H9 (cell line): ENCODE results near the gene EML1. TPM values are rescaled to one million over a fixed set of nuclear protein-coding genes. Genes with fewer than 3 reads are reported as not detected.

Experiments
- DNase-seq: peaks from one replicate; pipeline ENCODE4 v3.0.0-alpha.2; 2017
- H2AFZ ChIP-seq: one replicate; pipeline ENCODE4 v1.6.1; 2013; ENCODE audit warnings: mild to moderate bottlenecking, low read length, control low read depth, moderate library complexity
- H2AK5ac ChIP-seq: 2 replicates; pipeline ENCODE4 v1.6.1; 2013; ENCODE audit warnings: low read length, control low read depth, mixed read lengths; ENCODE audit not compliant: insufficient read length
- H2BK120ac ChIP-seq: one replicate; pipeline ENCODE4 v1.6.1; 2013; ENCODE audit warnings: low read depth, mild to moderate bottlenecking, low read length, control low read depth, inconsistent platforms; ENCODE audit not compliant: poor library complexity, severe bottlenecking
- H2BK12ac ChIP-seq: 2 replicates; pipeline ENCODE4 v1.6.1; 2013; ENCODE audit warnings: low read length, control low read depth, mixed read lengths, low read depth; ENCODE audit not compliant: insufficient read length
- H2BK15ac ChIP-seq: 2 replicates; pipeline ENCODE4 v1.6.1; 2013; ENCODE audit warnings: low read depth, low read length, control low read depth
- H2BK20ac ChIP-seq: one replicate; pipeline ENCODE4 v1.6.1; 2013; ENCODE audit warnings: low read depth, mild to moderate bottlenecking, low read length, control low read depth, inconsistent platforms; ENCODE audit not compliant: poor library complexity, severe bottlenecking
- H2BK5ac ChIP-seq: 2 replicates; pipeline ENCODE4 v1.6.1; 2013; ENCODE audit warnings: low read length, control low read depth, mixed read lengths; ENCODE audit not compliant: insufficient read length
- H3K14ac ChIP-seq: 2 replicates; pipeline ENCODE4 v1.6.1; 2013; ENCODE audit warnings: low read length, control low read depth; ENCODE audit not compliant: insufficient read depth
- H3K18ac ChIP-seq: 2 replicates; pipeline ENCODE4 v1.6.1; 2013; ENCODE audit warnings: low read depth, mild to moderate bottlenecking, mixed read lengths, low read length, control low read depth; ENCODE audit not compliant: insufficient read length
- H3K23ac ChIP-seq: 2 replicates; pipeline ENCODE4 v1.6.1; 2013; ENCODE audit warnings: low read length, control low read depth, mixed read lengths, low read depth; ENCODE audit not compliant: insufficient read length
- H3K23me2 ChIP-seq: 2 replicates; pipeline ENCODE4 v1.6.1; 2013; ENCODE audit warnings: low read depth, mild to moderate bottlenecking, mixed read lengths, low read length, control low read depth; ENCODE audit not compliant: insufficient read length, poor library complexity, severe bottlenecking
- H3K27ac ChIP-seq: 2 replicates; pipeline ENCODE4 v1.5.1; 2013; ENCODE audit warnings: low read length, control low read depth, mixed read lengths, low read depth; ENCODE audit not compliant: insufficient read length
- H3K27me3 ChIP-seq: 2 replicates; pipeline ENCODE4 v1.6.1; 2013; ENCODE audit warnings: low read length, control low read depth, inconsistent platforms; ENCODE audit not compliant: insufficient read depth
- H3K4ac ChIP-seq: 2 replicates; pipeline ENCODE4 v1.6.1; 2013; ENCODE audit warnings: low read depth, mild to moderate bottlenecking, control low read depth, inconsistent platforms, low read length, moderate library complexity
- H3K4me1 ChIP-seq: 2 replicates; pipeline ENCODE4 v1.6.1; 2013; ENCODE audit warnings: low read length, control low read depth, inconsistent platforms; ENCODE audit not compliant: insufficient read depth
- H3K4me2 ChIP-seq: 2 replicates; pipeline ENCODE4 v1.6.1; 2013; ENCODE audit warnings: low read length, control low read depth, mixed read lengths; ENCODE audit not compliant: insufficient read length, insufficient read depth
- H3K56ac ChIP-seq: 2 replicates; pipeline ENCODE4 v1.6.1; 2013; ENCODE audit warnings: low read depth, mild to moderate bottlenecking, mixed read lengths, low read length, control low read depth; ENCODE audit not compliant: insufficient read length
- H3K79me1 ChIP-seq: 2 replicates; pipeline ENCODE4 v1.6.1; 2013; ENCODE audit warnings: low read depth, mild to moderate bottlenecking, moderate library complexity, low read length, control low read depth, inconsistent platforms; ENCODE audit not compliant: insufficient read depth, poor library complexity, severe bottlenecking
- H3K79me2 ChIP-seq: 2 replicates; pipeline ENCODE4 v1.6.1; 2013; ENCODE audit warnings: low read length, control low read depth, inconsistent platforms; ENCODE audit not compliant: insufficient read depth
- H3K9ac ChIP-seq: 2 replicates; pipeline ENCODE4 v1.6.1; 2013; ENCODE audit warnings: low read length, control low read depth, mixed read lengths; ENCODE audit not compliant: insufficient read length; ENCODE audit errors: extremely low read depth
- H3K9me3 ChIP-seq: one replicate; pipeline ENCODE4 v1.6.1; 2013; ENCODE audit warnings: low read depth, low read length, inconsistent platforms; ENCODE audit not compliant: control insufficient read depth
- H3T11ph ChIP-seq: one replicate; pipeline ENCODE4 v1.6.1; 2013; ENCODE audit warnings: mild to moderate bottlenecking, low read length, control low read depth, inconsistent platforms
- H4K20me1 ChIP-seq: one replicate; pipeline ENCODE4 v1.6.1; 2013; ENCODE audit not compliant: control insufficient read depth, insufficient read length, insufficient read depth
- H4K5ac ChIP-seq: 2 replicates; pipeline ENCODE4 v1.6.1; 2013; ENCODE audit warnings: low read depth, mild to moderate bottlenecking, mixed read lengths, low read length, control low read depth; ENCODE audit not compliant: insufficient read length
- H4K8ac ChIP-seq: replicated peaks from 2 replicates; pipeline ENCODE4 v1.6.1; 2013; ENCODE audit warnings: low read length, control low read depth, mixed read lengths, low read depth; ENCODE audit not compliant: insufficient read length
- H4K91ac ChIP-seq: 2 replicates; pipeline ENCODE4 v1.6.1; 2013; ENCODE audit warnings: low read depth, mild to moderate bottlenecking, moderate library complexity, mixed read lengths, low read length, control low read depth; ENCODE audit not compliant: insufficient read length
- H3K27ac Mint-ChIP-seq, 3 experiments: 2 replicates in 2 of 3; 3 replicates in 1 of 3; pipeline ENCODE4 v1.8.0; 2020 to 2021; ENCODE audit warnings: mixed read lengths in 3 of 3, mild to moderate bottlenecking in 1 of 3, moderate library complexity in 1 of 3
- H3K27me3 Mint-ChIP-seq: 2 replicates; pipeline ENCODE4 v1.8.0; 2021; ENCODE audit warnings: low read depth, mild to moderate bottlenecking, moderate library complexity, mixed read lengths
- H3K36me3 Mint-ChIP-seq, 3 experiments: 2 replicates in 2 of 3; 3 replicates in 1 of 3; pipeline ENCODE4 v1.8.0; 2020 to 2021; ENCODE audit warnings: low read depth in 3 of 3, mixed read lengths in 3 of 3; ENCODE audit not compliant: insufficient read depth in 1 of 3
- H3K4me1 Mint-ChIP-seq, 2 experiments: 2 replicates each; pipeline ENCODE4 v1.8.0; 2020; ENCODE audit warnings: mixed read lengths in 2 of 2
- H3K4me3 Mint-ChIP-seq, 2 experiments: 2 replicates in 1 of 2; 3 replicates in 1 of 2; pipeline ENCODE4 v1.8.0; 2020 to 2021; ENCODE audit warnings: mild to moderate bottlenecking in 2 of 2, mixed read lengths in 2 of 2, moderate library complexity in 1 of 2
- H3K9me3 Mint-ChIP-seq, 2 experiments: 2 replicates in 1 of 2; 3 replicates in 1 of 2; pipeline ENCODE4 v1.8.0; 2020; ENCODE audit warnings: mild to moderate bottlenecking in 2 of 2, mixed read lengths in 2 of 2, moderate library complexity in 1 of 2
- WGBS: extraction: QIAGEN DNeasy Blood & Tissue Kit; methylation state at CpG from one replicate; pipeline ENCODE4 v1.1.7; 2013; ENCODE audit warnings: missing lambda C conversion rate, low lambda C conversion rate, mixed read lengths; ENCODE audit not compliant: insufficient read length; ENCODE audit errors: extremely low coverage; 5-methylcytosine and 5-hydroxymethylcytosine counted together
- total RNA-seq: library from RNA; stranded (reverse); gene quantifications from 2 replicates; pipeline ENCODE4 v1.2.1, GENCODE V29; 2021
- TF ChIP-seq, protein P1 (sequence below): fragments of 200-600 bp; sonication (generic); conservative IDR thresholded peaks from 3 replicates; pipeline ENCODE4 v1.8.0; 2021; ENCODE audit warnings: antibody characterized with exemption, mild to moderate bottlenecking

The EML1 gene
- total RNA-seq, 1 experiment from 2014 or later: 16.7 TPM

DNA sequence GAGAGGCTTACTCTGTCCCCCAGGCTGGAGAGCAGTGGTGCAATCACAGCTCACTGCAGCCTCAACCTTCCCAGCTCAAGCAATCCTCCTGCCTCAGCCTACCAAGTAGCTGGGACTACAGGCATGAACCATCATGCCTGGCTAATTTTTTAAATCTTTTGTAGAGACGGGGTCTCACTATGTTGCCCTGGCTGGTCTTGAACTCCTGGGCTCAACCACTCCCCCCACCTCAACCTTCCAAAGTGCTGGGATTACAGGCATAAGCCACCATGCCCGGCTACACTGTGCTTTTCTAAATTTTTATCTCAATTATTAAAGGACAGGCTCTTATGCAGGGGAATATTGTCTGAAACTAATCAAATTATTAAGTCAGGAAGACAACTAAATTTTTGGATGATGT, 44.6 kb downstream of the EML1 start:
- Mint-ChIP-seq H3K9me3 (no peaks in the 10 kb centered on the region), H3K4me3 (no peak overlapping the region), H3K27ac (no peak overlapping the region), H3K27me3 (peaks cover 6% of the 10 kb centered on the region; the same call in 1 of the 2 replicates), H3K4me1 (peaks cover 45 to 53% of the 10 kb centered on the region in 2 experiments), H3K36me3 (no peaks in the 10 kb centered on the region)
- no peaks in the 10 kb centered on the region for H3K79me2 ChIP-seq
- no peak overlapping the region for H2BK12ac ChIP-seq
- TF ChIP-seq, protein P1, sequence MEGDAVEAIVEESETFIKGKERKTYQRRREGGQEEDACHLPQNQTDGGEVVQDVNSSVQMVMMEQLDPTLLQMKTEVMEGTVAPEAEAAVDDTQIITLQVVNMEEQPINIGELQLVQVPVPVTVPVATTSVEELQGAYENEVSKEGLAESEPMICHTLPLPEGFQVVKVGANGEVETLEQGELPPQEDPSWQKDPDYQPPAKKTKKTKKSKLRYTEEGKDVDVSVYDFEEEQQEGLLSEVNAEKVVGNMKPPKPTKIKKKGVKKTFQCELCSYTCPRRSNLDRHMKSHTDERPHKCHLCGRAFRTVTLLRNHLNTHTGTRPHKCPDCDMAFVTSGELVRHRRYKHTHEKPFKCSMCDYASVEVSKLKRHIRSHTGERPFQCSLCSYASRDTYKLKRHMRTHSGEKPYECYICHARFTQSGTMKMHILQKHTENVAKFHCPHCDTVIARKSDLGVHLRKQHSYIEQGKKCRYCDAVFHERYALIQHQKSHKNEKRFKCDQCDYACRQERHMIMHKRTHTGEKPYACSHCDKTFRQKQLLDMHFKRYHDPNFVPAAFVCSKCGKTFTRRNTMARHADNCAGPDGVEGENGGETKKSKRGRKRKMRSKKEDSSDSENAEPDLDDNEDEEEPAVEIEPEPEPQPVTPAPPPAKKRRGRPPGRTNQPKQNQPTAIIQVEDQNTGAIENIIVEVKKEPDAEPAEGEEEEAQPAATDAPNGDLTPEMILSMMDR: no peak
- H4K5ac ChIP-seq: no peak overlapping the region
- H3K18ac ChIP-seq: no peak overlapping the region
- no peak overlapping the region for H2BK20ac ChIP-seq
- H3K27me3 ChIP-seq: no peaks in the 10 kb centered on the region
- no peak overlapping the region for H2AFZ ChIP-seq
- no CpG with 5 or more reads among the region's 2 CpGs for WGBS
- H3K56ac ChIP-seq: no peak overlapping the region
- H4K20me1 ChIP-seq: no peaks in the 10 kb centered on the region
- H3K79me1 ChIP-seq: no peaks in the 10 kb centered on the region
- DNase-seq: no peak
- H3K4ac ChIP-seq: no peak overlapping the region
- no peak overlapping the region for H3K27ac ChIP-seq
- no peak overlapping the region for H2BK5ac ChIP-seq
- H3K4me1 ChIP-seq: peaks cover 10% of the 10 kb centered on the region
- H4K8ac ChIP-seq: no peak overlapping the region
- H2AK5ac ChIP-seq: no peak overlapping the region
- no peak overlapping the region for H3K9ac ChIP-seq
- H3T11ph ChIP-seq: no peak overlapping the region
- no peak overlapping the region for H3K14ac ChIP-seq
- H3K23me2 ChIP-seq: no peaks in the 10 kb centered on the region
- no peak overlapping the region for H2BK120ac ChIP-seq
- H4K91ac ChIP-seq: no peak overlapping the region
- H3K23ac ChIP-seq: no peak overlapping the region
- no peak overlapping the region for H2BK15ac ChIP-seq
- H3K9me3 ChIP-seq: no peaks in the 10 kb centered on the region
- no peak overlapping the region for H3K4me2 ChIP-seq
